GM12892 (cell line): ENCODE measurements around the gene G2E3.

ENCODE experiments used
- POLR2A ChIP-seq: IDR thresholded peaks from 2 replicates; pipeline ENCODE4 v1.6.1; 2011; ENCODE audit warnings: low read depth, low read length, control low read depth
- POLR2AphosphoS5 ChIP-seq: IDR thresholded peaks from 2 replicates; pipeline ENCODE4 v1.6.1; 2011; ENCODE audit warnings: low read depth, low read length, control low read depth
- TAF1 ChIP-seq: IDR thresholded peaks from 2 replicates; pipeline ENCODE4 v1.6.1; 2011; ENCODE audit warnings: low read depth, mild to moderate bottlenecking, control low read depth, low read length, borderline replicate concordance

DNA sequence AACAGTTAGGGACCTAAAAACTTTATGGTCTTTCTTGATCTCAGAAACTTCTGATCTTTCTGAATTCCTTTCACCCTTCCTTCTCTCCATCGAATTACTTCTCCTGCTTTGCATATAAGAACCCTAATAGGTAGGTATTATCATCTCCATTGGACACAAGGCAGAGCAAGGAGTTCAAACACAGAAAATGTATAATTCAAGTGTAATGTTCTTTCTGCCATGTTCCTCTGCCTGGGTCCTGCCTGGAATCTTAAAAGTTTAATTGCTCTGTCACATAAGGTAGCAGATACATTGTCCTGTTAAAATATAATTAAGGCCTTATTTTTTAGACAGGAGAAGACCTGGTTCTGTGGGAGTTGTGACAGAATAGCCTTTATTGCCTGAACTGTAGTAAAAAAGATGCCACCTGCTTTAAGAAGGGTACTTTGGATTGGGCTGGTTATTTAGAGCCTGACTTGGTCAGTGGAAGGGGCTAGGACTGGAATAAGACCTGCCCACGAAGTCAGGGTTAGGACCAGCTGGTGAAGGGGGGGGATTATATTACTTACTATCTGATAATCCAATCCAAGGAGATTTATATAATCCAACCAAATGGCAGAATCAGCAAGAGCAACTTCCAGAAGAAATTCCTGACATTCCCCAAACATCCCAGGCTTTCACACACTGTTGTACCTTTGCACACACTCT is 10.4 kb downstream of the G2E3 start:
- TF ChIP-seq TAF1 (no peak), POLR2A (no peak), POLR2AphosphoS5 (no peak)
